DOHH2 (cell line): ENCODE results near the gene FBXO39.

Experiments
- CTCF ChIP-seq: fragments of 200-600 bp; sonication (generic); IDR thresholded peaks from one replicate; pipeline ENCODE4 v1.5.1; 2014; ENCODE audit warnings: antibody characterized with exemption, mild to moderate bottlenecking, low read depth, low read length; ENCODE audit not compliant: poor library complexity, severe bottlenecking
- EZH2phosphoT487 ChIP-seq: fragments of 200-600 bp; sonication (generic); IDR thresholded peaks from 2 replicates; pipeline ENCODE4 v1.6.1; 2017; ENCODE audit warnings: borderline replicate concordance, mild to moderate bottlenecking, antibody characterized with exemption, low read length, moderate library complexity, mixed read lengths

- no peak for TF ChIP-seq CTCF
- TF ChIP-seq EZH2phosphoT487, result no peak
Measured at GRCh38 chr17:6815775-6816174, 39.8 kb downstream of the FBXO39 start.
